Islet of Langerhans (tissue), 1 donor: ENCODE measurements around the gene KCNK4.
"Not testable (repeated sequence)": the region's sequence is repeated elsewhere in the genome, so short reads cannot be mapped to it uniquely, and the experiment has no call there.

ENCODE experiments used
- FAIRE-seq: peaks from one replicate; lab custom pipeline; 2011; peaks lifted over from hg19 to GRCh38; lab: Jason Lieb, UNC

KCNK4 gene

DNA sequence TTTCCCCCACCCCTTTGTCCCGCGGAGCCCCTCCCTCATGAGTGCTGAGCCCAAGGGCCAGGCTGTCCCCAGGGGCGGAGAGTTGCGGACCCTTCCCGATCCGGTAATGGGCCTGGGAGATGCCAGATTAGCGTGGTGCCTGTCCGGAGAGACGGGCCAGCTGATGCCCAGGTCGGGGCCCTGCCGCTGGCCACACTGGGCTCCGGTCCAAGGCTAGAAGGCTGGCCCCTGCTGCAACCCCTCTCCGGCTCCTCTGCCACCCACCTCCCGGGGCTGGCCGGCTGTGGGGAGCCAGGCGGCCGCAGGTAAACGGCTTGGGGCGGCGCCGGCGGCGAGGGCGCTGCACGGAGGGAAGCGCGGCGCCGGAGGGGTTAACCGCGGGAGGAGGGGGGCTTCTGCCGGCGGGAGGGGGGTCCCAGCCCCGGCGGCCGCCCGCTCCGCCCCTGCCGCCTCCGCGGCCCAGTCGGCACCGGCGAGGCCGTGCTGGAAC, at the start of gene KCNK4:
Gene KCNK4 (plus strand): TSS at position 41 of the 490 bp plus-strand sequence. CDS start 1,717 bp downstream, outside the sequence.
- no peak for FAIRE-seq

DNA sequence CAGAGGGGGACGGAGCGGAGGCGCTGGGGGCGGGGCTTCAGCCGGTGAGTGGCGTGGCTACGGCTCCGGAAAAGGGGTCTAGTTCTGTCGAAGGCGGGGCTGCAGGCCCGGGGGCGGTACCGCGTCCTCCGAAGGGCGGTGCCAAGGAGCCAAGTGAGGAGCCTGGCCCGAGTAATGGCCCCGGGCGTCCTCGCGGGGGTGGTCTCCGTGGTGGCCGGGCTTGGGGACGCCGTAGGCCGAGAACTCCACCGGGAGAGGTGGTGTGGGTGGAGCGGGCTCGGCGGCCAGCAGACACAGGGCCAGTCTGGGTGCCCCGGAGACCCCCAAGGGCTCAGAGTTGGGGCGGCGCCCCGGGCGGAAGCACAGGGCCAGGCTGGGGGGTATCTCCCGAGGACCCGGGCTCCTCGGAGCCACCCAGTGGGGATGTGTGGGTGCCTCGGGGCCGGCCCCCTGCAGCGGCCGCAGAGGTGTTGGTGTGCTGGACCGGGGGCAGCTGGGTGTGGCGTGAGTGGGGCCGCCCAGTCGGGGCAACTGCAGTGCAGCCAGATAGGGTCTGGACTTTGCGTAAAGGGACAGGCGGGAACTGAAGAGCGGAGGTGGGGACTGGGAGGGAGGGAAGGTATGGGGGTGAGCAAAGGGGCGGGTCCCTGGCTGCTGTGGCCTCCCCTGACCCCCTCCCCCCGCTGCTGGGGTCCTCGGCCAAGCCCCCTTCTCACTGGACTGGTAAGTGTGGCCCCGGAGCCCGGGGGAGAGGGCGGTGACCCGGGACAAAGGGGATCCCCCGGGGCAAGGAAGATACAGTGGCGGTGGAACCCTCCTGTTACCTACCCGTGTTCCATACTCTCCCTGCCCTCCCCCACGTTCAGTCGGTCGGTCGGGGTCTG, 49.4 kb upstream of the KCNK4 start:
- FAIRE-seq: no peak

DNA sequence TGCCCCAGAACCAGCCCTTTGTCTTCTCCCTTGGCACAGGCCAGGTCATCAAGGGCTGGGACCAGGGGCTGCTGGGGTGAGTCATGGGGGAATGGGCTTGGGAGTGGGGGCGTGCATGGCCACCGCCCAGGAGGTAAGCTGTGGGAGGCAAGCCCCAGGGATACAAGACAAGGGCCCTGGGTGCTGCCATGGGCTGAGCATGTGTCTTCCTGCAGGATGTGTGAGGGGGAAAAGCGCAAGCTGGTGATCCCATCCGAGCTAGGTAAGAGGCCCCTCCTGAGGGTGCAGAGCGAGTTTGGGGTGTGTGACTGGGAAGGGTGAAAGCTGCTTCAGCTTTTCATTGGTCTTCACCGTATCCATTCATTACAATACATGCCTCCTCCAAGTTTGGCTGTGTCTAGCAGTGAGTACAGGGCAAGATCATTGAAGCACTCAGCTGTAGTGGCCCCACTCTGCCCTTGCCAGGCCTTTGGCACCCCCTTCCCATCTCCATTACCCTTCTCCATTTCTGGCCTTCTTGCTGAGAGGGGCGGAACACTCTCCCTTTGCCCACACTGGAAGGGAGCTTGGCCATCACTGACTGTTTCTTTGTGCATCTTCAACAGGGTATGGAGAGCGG, 47.8 kb upstream of the KCNK4 start:
- no peak for FAIRE-seq

DNA sequence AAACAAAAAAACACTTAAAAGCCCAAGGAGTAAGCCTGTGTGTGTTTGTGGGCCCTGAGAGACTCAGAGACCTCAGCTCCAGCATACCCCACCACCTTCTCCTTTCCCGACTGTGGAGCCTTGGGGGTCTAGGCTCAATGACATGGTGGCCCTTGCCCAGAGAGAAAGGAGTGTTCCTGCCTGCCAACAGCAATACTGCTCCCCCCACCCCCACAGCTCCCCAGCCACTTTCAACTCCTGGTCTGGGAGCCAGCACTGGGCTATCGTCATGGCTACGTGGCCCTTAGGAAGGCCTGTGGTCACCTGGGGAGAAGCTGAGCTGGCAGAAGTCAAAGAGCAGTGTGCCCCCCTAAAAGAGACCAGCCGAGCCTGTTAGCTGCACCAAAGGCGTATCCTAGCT, 47.0 kb upstream of the KCNK4 start:
- no peak for FAIRE-seq

DNA sequence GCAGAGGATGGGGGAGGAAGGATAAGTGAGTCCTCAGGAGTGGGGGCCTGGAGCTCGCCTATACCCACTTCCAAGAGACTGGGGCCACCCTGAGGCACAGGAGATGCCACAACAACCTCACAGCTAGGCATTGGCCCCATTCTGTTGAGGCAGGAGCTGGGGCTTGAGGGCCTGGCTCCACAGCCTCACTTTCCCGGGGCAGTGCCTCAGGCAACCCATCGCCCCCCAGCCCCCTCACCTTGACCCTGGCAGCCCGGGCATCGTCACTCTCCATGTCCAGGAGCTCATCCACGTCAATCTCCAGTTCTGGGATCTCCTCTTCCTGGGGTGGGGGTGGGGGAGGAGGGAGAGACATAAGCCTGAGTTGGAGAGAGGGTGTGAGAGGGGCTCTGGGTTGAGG, 46.1 kb upstream of the KCNK4 start:
- FAIRE-seq: no peak

DNA sequence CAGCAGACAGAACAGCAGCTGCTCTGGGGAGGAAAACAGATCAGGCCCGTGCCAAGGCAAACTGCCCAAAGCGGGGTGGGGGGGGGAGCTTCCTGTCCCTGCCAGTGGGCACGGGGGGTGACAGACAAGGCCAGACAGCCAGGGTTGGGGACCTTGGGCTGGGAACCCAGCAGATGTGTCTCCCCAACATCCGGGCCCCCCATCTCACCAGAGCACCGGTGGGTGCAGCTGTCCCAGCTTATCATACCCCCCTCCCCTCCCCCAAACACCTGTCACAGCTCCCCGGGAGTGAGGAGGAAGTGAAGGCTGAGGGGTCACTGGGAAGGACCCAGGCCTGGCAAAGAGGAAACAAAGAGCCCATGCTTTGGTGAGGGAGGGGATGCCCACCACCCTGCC, 45.7 kb upstream of the KCNK4 start:
- FAIRE-seq: no peak

DNA sequence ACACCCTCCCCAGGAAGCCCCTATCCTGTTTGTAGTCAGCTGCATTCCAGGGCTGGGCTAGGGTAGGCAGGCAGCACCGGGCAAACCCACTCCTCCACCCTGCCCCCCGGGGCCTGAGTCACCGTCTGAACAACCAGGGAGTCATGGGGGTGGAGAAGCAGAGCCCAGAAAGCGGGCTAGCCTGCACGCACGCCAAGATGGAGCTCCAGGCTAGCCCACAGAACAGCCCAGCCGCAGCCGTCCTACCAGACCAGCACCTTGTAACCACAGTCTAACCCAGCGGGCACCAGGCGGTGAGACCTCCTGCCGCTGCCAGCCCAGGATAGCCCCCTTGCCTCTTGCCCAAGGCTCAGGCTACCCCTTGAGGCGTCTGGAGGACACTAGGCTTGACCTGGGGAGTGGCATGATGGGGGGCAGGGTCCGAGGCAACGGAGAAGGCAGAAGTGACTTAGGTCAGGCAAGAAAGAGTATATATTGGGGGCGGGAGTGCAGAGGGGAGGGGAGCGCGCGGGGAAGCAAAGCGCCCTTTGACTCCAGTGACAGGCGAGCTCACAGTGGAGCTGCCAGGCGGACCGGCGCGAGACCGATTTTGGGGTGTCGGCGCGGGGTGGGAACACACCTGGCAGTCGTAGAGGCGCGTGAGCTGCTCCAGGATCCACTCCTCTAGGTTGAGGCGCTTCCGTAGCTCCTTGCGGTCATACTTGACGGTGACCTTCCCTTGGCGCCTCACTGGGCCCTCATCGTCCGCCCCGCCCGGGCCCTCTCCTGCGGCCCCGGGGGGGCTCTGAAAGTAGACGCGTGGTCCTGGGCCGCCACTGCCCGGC, 45.1 kb upstream of the KCNK4 start:
- FAIRE-seq: no peak

DNA sequence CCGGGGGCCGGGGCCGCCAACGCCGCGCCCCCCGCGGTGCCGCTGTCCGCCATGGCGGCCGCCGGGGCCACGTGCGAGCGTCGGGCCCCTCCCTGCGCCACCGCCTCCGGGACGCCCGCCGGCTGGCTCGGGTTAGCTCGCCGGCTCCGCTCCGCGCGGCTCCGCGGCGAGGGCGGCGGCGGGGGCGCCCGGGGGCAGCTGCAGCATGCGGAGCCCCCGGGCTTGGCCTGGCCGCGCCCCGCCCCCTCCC, 44.6 kb upstream of the KCNK4 start:
- not testable (repeated sequence) for FAIRE-seq

DNA sequence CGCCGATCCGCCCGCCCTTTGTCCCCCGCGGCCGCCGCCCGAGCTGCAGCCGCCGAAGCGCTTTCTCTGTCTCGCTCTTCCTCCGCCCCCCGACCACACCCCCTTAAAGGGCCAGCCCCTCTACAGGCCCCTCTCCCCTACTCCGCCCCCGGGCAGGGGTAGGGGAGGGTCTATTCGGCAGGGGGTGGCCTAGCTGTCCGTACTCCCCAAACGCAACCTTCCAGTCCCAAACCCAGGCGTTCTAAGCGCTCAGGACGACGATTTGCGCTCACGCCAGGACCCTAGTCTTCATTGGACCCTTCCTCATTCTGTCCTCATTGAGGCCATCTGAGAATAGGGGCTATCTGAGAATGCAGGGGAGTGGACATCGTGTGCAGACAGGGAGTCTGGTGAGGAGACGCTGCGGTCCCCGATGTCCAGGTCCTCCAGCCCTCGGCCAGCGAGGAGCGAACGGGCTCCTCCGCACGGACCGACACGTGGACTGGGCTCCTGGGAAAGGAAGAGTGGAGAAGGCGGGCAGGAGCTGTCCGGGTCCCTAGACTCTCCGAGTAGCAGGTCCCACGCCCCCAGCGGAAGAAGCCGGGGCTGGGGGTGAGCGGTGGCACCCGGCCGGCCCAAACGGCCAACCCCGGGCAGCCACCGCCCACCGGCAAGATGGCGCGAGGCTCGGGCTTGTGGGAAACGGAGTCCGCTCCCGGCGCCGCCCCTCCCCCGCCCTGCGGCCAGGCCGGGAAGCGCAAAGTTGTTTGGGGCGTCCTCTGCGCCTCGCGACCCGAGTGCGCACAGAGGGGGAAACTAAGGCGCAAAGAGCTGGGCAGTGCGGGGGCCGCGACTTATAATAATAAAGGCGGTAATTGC, 44.0 kb upstream of the KCNK4 start, which contains the start of gene PPP1R14B:
Gene PPP1R14B (minus strand): TSS at position 73 of the 858 bp plus-strand sequence. CDS start 270 bp downstream, outside the sequence.
- no peak for FAIRE-seq

DNA sequence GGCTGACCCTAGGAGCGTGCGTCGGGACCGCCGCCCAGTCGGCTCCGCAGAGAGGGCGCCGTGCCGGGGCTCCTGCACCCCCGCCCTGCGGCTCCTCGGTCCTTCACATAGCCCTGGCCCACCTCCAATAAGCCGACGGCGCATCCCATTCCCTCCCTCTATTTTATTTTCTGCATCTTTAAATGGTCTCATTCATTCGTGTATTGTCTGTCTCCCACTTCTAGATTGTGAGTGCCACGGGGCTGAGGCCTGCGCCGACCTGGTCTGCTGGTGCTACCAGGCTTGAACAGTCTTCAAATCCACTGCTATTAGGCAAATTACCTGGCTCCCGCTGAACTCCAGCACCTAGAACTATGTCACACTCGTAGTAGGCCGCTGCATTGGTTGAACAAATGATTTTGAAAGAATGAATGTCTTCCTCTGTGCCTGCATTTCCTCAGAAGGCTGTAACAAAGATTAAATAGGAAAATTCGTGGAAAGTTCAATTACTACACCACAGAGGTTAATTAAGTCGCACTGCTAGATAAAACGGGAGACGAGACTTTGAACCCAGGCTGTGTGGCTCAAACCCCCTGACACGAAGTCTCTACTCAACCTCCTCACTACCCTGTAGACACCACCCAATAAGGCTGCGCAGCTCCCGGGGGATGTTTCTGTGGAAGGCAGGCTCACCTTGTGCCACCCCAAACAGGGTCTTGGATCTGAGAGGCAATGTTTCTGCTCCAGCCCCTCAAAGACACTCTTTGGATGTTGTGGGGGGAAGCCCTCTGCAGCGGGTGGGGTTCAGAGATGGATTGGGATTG, 43.2 kb upstream of the KCNK4 start:
- FAIRE-seq: no peak

DNA sequence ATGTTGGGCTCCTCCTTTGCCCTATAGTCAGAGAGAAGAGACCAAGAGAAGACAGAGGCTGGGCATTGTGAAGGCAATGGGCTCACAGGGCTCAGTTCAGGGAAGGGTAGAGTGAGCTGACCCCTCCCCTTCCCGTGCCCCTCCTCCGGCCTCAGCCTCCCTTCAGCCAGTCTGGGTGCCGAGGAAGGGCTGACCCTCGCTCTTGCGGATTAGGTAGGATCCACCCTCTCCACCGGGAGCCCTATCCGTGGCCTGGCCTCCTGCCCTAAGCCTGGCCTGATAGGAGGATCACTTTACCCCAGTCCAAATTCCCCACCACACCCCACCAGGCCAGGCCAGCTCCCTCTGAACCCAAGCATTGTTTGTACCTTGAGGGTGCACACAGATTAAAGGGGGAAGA, 42.5 kb upstream of the KCNK4 start:
- FAIRE-seq: no peak

DNA sequence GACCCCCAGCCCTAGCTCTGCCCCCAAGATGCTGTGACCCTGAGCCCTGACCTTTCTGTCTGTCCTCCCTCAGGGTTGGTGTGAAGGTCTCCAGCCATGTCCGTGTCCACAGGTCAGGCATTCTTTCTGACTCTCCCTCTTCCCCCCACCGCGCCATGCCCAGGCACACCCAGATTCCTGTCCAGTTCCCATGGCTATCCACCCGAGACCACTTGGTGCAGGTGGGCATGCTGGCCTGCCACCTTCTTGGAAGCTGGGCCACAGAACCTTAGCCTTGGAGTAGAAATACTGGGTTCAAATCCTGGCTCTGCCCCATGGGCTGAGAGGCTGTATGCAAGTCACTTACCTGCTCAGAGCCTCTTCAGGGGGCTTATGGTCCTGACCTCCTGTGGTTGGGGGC, 42.1 kb upstream of the KCNK4 start:
- FAIRE-seq: no peak

DNA sequence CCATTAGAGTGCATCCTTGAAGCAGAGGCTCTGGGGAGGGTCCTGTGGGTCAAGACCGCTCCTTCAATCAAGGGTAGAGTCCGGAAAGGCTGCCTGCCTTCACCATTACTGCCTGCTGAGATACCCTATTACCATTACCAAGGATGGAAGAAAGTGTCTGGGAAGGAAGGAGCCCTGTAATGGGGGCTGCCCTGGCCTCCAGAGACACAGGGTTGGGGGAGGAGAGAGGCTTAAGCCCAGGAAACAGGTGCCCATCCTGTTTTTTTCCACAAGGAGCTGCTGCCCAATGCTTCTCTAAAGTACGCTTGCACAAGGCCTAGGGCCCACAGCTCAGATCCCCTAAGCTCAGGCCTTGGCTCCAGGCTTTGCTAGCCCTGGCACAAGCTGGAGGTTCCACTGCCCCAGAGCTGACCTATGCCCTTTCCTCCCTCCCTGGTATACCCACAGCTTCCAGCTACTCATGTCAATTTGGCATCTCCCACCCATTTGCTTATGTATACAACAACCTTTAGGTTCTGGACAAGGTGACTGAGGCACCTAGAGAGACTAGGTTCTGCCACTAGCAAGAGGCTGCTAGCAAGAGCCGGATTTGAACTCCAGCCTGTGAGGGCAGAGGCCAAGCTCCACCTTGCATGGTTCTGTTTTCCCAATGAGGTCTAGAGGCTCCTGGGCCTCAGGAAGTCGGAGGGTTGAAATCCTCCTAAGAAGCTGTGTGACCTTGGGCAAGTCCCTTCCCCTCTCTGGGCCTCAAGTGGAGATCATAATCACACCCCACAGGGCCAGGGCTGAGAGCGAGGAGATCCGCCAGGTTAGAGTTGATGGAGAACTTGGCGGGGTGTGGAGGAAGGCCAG, 41.3 kb upstream of the KCNK4 start:
- FAIRE-seq: no peak

DNA sequence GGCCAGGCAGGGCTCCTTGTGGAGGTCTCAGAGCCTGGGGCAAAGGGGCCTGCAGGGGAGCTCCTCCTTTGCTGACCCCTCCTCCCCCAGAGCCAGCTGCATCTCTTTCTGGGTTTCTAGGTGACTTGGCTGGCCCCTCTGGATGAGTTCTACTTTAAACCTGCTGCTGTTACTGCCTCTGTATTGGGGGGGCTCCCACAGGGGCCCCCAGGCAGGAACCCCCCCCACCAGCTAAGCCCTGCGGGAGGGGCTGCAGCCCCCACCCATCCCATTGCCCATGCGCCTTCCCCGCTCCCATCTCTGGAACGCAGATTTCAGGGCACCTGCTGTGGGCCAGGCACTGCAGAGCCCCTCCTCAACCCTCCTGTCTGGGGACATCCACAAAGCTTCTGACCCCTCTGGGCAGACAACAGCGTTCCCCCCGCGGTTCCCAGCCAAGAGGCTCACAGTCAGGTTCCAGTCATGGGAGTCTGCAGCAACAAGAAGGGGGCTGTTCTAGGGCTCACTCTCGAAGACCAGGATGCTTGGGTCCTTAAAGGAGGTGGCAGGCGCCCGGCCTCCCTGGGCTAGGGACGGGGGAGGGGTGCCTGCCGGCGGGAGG, 40.6 kb upstream of the KCNK4 start:
- no peak for FAIRE-seq

DNA sequence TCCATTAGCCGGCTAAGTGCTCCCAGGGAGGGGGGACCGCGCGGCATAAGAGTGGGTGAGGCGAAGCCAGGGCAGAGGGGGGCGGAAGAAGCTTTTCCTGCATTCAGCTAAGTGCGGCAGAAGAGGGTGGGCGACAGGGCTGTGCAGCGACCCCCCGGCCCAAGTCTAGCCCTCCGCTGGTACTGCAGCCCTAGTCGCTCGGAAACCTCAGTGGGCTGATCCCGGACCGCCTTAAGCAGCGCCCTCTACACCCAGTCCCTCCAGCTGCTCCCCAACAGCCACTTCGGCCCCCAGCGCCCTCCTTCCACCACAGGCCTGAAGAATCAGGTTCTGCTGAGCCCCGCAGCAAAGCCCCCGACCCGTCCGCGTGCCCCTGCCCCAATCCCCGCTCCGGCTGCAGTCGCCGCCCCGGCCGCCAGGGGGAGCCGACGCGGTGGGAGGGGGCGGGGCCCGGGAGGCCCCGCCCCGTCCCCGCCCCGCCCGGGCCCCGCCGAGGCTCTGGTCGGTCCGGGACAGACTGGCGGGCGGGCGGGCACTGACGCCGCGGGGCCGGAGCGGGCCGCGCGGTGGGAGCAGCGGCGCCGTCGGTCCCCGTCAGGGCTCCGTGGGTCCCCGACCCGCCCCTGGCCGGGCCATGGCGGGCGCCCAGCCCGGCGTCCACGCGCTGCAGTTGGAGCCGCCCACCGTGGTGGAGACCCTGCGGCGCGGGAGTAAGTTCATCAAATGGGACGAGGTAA, 39.9 kb upstream of the KCNK4 start, which contains the start of gene PLCB3:
Gene PLCB3 (plus strand): TSS at position 515 of the 737 bp plus-strand sequence. CDS start 120 bp downstream, at position 635.
- no peak for FAIRE-seq

DNA sequence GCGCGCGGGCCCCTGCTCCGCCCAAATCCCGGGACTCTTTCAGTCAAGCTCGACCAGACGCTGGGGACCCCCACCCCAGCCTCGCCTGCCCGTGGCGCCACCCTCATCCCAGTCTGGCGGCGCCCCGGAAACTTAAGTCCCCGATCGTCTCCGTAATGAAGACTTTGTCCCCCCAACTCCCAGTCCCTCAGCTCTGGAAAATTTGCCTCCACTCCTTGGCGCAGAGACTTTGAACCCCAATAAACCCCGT, 39.4 kb upstream of the KCNK4 start:
- no peak for FAIRE-seq

DNA sequence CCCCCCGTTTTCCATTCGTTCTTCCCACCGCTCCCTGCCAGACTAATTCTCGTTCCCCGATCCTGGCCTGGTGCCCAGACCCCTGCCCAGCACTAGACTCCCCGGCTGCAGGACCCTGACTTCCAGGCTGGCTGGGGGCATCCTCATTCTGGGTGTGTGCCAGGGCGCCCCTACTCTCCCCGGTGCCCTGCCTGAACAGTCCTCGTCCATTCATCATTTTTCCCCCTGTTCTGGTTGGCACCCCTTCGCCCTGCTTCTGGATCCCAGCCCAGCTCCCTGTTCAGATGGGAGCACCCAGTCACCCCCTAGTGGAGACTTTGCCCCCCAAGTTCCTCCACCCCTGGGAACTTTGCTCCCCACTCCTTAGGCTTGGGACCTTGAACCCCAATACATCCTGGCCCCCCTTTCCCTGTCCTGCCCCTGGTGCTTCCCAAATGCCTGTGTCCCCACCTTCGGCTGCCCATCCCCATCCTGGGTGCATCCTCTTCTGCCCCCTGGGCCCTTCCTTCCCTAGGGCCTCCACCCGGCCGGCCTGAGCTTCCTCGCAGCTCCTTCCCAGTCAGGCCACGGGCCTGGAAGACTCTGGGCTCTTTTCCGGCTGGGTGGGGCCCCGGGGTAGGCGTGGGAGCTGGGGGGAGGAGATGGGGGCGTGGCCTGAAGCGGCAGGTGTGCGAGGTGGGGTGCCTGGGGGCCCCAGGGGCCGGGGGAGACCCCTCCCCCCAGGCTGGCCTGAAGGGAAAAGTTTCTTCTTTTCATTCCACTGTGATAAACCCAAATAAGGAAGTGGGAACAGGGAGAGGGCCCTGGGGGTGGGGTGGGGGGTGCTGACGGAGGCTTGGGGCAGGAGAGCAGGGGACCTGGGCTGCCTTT, 38.9 kb upstream of the KCNK4 start:
- no peak for FAIRE-seq

DNA sequence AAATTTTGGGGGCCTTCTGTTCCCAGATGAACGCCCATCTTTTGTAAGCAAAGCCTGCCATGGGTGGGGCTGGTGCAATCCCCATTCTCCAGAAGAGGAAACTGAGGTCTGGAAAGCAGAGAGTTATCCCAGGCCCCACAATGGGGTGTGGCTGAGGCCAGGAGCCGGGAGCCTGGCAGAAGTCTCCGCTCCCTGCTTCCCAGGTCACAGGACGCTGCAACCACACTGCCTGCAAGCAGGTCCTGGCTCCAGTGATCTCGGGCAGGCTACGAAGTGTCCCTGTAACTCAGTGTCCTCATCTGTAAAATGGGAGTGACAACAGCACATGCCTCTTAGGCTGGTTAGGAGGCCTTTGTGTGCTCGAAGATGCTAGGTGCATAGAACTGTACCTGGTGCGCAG, 38.1 kb upstream of the KCNK4 start:
- FAIRE-seq: no peak
